Testis (tissue), 3 donors: Measurements from ENCODE around the gene RPS25. TPM values are rescaled to one million over a fixed set of nuclear protein-coding genes. Genes with fewer than 3 reads are reported as not detected.
A peak's percentile ranks its signal among the peaks of the same experiment; 100 is the strongest.

Source experiments
- DNase-seq: peaks from one replicate; pipeline ENCODE4 v3.0.0-alpha.2; 2019
- H3K27ac ChIP-seq, 2 donors: fragments of 200-600 bp; sonication (generic); one replicate each; pipeline ENCODE4 v1.5.1; 2019
- H3K27me3 ChIP-seq: fragments of 200-600 bp; sonication (generic); one replicate; pipeline ENCODE4 v1.5.1; 2019
- H3K36me3 ChIP-seq: fragments of 200-600 bp; sonication (generic); one replicate; pipeline ENCODE4 v1.5.1; 2017; ENCODE audit warnings: low read depth; ENCODE audit errors: missing control alignments
- H3K4me1 ChIP-seq: fragments of 200-600 bp; sonication (generic); one replicate; pipeline ENCODE4 v1.5.1; 2019
- H3K4me3 ChIP-seq, 2 donors: fragments of 200-600 bp; sonication (generic); one replicate each; pipeline ENCODE4 v1.5.1; 2017 to 2019
- H3K9me3 ChIP-seq: fragments of 200-600 bp; sonication (generic); one replicate; pipeline ENCODE4 v1.5.1; 2017
- CTCF ChIP-seq, 3 experiments: fragments of 450-650 bp in 2 of 3; fragments of 200-600 bp in 1 of 3; sonication (generic) in 1 of 3; IDR thresholded peaks; one replicate each; pipeline ENCODE4 v1.5.1; 2016 to 2019; ENCODE audit warnings: antibody characterized with exemption in 3 of 3, mild to moderate bottlenecking in 2 of 3, moderate library complexity in 1 of 3
- POLR2A ChIP-seq: fragments of 450-650 bp; IDR thresholded peaks from one replicate; pipeline ENCODE4 v1.6.1; 2017; ENCODE audit warnings: antibody characterized with exemption, mild to moderate bottlenecking, moderate library complexity
- WGBS, 2 donors: methylation state at CpG; one replicate each; pipeline ENCODE4 v1.1.5; 2018; 5-methylcytosine and 5-hydroxymethylcytosine counted together
- intact Hi-C: fragments of 100-400 bp; cut with DNase I; formaldehyde crosslinking; loops from one replicate; pipeline ENCODE4 v1.15.1; 2023; ENCODE audit warnings: low total_unique reads
- polyA plus RNA-seq: library from polyadenylated mRNA; stranded (reverse); fragments of 350-450 nt; fragmentation: Illumina TruSeq; extraction: RNeasy Lipid Tissue Mini Kit (QIAGEN cat#74804); gene quantifications from one replicate; pipeline ENCODE4 v1.2.3, GENCODE V29; 2014; ENCODE audit warnings: low read depth, low replicate concordance; ENCODE audit not compliant: insufficient read depth
- total RNA-seq, 2 donors: library from RNA; depleted of rRNA; stranded (reverse); fragments of >200 nt; gene quantifications; one replicate each; pipeline ENCODE4 v1.2.3, GENCODE V29; 2016

RPS25 gene
- total and polyA plus RNA-seq, 3 donors from 2014 or later: 642 to 873 (median 654) TPM

GRCh38 chr11:118980191-118980881 lies 37.8 kb downstream of the RPS25 start:
- DNase-seq: peak; percentile 68
- 34 to 42% methylated on average over 11 to 21 of the region's 21 CpGs for WGBS, 2 donors
- Histone ChIP-seq H3K36me3 (no peaks in the 10 kb centered on the region), H3K27ac (no peak overlapping the region), H3K4me1 (peaks cover 8% of the 10 kb centered on the region), H3K27me3 (no peaks in the 10 kb centered on the region), H3K9me3 (no peaks in the 10 kb centered on the region), H3K4me3 (no peak overlapping the region)
- no peak for TF ChIP-seq CTCF (IDR thresholded peaks at IDR 0.05)
- TF ChIP-seq POLR2A: no peak
- intact Hi-C loops: no loop called here

GRCh38 chr11:118979434-118979833 lies 38.7 kb downstream of the RPS25 start:
- WGBS, 2 donors: 70 to 73% methylated on average over 9 of the region's 9 CpGs
- TF ChIP-seq POLR2A (no peak), CTCF (IDR thresholded peaks at IDR 0.05) (no peak)
- Histone ChIP-seq H3K27ac (no peak overlapping the region), H3K4me3 (no peak overlapping the region), H3K27me3 (no peaks in the 10 kb centered on the region), H3K36me3 (no peaks in the 10 kb centered on the region), H3K4me1 (peaks cover 8% of the 10 kb centered on the region), H3K9me3 (no peaks in the 10 kb centered on the region)
- no peak for DNase-seq
- intact Hi-C loops: no loop called here

GRCh38 chr11:118975771-118976709 lies 42.1 kb downstream of the RPS25 start:
- H3K27ac ChIP-seq: no peak overlapping the region
- WGBS, 2 donors: 85 to 88% methylated on average over 15 of the region's 15 CpGs
- no peak overlapping the region for H3K4me3 ChIP-seq
- intact Hi-C loops: no loop called here
- H3K9me3 ChIP-seq: no peaks in the 10 kb centered on the region
- DNase-seq: no peak
- no peaks in the 10 kb centered on the region for H3K36me3 ChIP-seq
- H3K4me1 ChIP-seq: peaks cover 8% of the 10 kb centered on the region
- TF ChIP-seq POLR2A (no peak), CTCF (IDR thresholded peaks at IDR 0.05) (no peak)
- H3K27me3 ChIP-seq: no peaks in the 10 kb centered on the region

GRCh38 chr11:118973985-118974384 lies 44.2 kb downstream of the RPS25 start:
- DNase-seq: no peak
- H3K9me3 ChIP-seq: no peaks in the 10 kb centered on the region
- no peaks in the 10 kb centered on the region for H3K4me1 ChIP-seq
- H3K4me3 ChIP-seq: no peak overlapping the region
- H3K27me3 ChIP-seq: peaks cover 3% of the 10 kb centered on the region
- H3K36me3 ChIP-seq: no peaks in the 10 kb centered on the region
- intact Hi-C loops: no loop called here
- TF ChIP-seq POLR2A: no peak
- no peak for TF ChIP-seq CTCF (IDR thresholded peaks at IDR 0.05)
- no peak overlapping the region for H3K27ac ChIP-seq
- 100% methylated on average over 2 of the region's 2 CpGs for WGBS, 2 donors
